K562 (cell line): Measurements from ENCODE around the gene ACACB. TPM values are rescaled to one million over a fixed set of nuclear protein-coding genes. Genes with fewer than 3 reads are reported as not detected.

Source experiments
- CHAMP1 ChIP-seq: fragments of 450-650 bp; IDR thresholded peaks from 2 replicates; pipeline ENCODE4 v1.6.1; 2016; ENCODE audit warnings: mild to moderate bottlenecking
- E2F5 ChIP-seq: sonication (generic); formaldehyde crosslinking; IDR thresholded peaks from 2 replicates; pipeline ENCODE4 v1.8.0; 2022; ENCODE audit warnings: mild to moderate bottlenecking, missing genetic modification reagents
- FOXO4 ChIP-seq: fragments of 450-650 bp; formaldehyde crosslinking; IDR thresholded peaks from 2 replicates; pipeline ENCODE4 v1.4.0; 2020; ENCODE audit warnings: mild to moderate bottlenecking, moderate library complexity
- HDAC1 ChIP-seq, 2 experiments: fragments of 450-650 bp; IDR thresholded peaks; 2 replicates each; pipeline ENCODE4 v1.6.1; 2016 to 2017; ENCODE audit warnings: inconsistent platforms in 1 of 2, mild to moderate bottlenecking in 1 of 2, moderate library complexity in 1 of 2
- HLTF ChIP-seq: fragments of 450-650 bp; IDR thresholded peaks from 2 replicates; pipeline ENCODE4 v1.6.1; 2016
- HMBOX1 ChIP-seq: sonication (generic); IDR thresholded peaks from 2 replicates; pipeline ENCODE4 v1.6.1; 2016
- MAZ ChIP-seq, 2 experiments: fragments of 450-650 bp in 1 of 2; sonication (generic) in 1 of 2; formaldehyde crosslinking; IDR thresholded peaks in 1 of 2; conservative IDR thresholded peaks in 1 of 2; 2 replicates each; pipeline versions ENCODE4 v1.4.0 to v1.5.0; 2020; ENCODE audit warnings: mild to moderate bottlenecking in 1 of 2, missing genetic modification reagents in 1 of 2
- MLX ChIP-seq, 2 experiments: fragments of 450-650 bp in 1 of 2; sonication (generic) in 1 of 2; formaldehyde crosslinking; conservative IDR thresholded peaks; 2 replicates each; pipeline versions ENCODE4 v1.4.0 to v1.8.1; 2020 to 2022; ENCODE audit warnings: mild to moderate bottlenecking in 1 of 2, missing genetic modification reagents in 1 of 2
- MYNN ChIP-seq, 2 experiments: sonication (generic); formaldehyde crosslinking in 1 of 2; IDR thresholded peaks; 2 replicates each; pipeline versions ENCODE4 v1.5.0 to v1.6.1; 2016 to 2020; ENCODE audit warnings: antibody characterized with exemption in 1 of 2, missing genetic modification reagents in 1 of 2
- NFE2 ChIP-seq: IDR thresholded peaks from 2 replicates; pipeline ENCODE4 v1.6.1; 2014; ENCODE audit warnings: antibody characterized with exemption, low read depth
- NR3C1 ChIP-seq: sonication (generic); formaldehyde crosslinking; IDR thresholded peaks from 2 replicates; pipeline ENCODE4 v1.8.1; 2022; ENCODE audit warnings: missing genetic modification reagents
- SMARCA4 ChIP-seq: fragments of 450-650 bp; IDR thresholded peaks from 2 replicates; pipeline ENCODE4 v1.6.1; 2016
- STAT5B ChIP-seq: fragments of 250-450 bp; sonication (Bioruptor Pico); IDR thresholded peaks from 2 replicates; pipeline ENCODE4 v1.8.0; 2021; ENCODE audit warnings: mild to moderate bottlenecking, inconsistent platforms
- YY1 ChIP-seq, 3 experiments: IDR thresholded peaks; 2 replicates each; pipeline ENCODE4 v1.6.1; 2011; ENCODE audit warnings: low read length in 2 of 3, mild to moderate bottlenecking in 2 of 3, moderate library complexity in 2 of 3, borderline replicate concordance in 1 of 3, control low read depth in 1 of 3, low read depth in 1 of 3; ENCODE audit not compliant: insufficient read depth in 3 of 3, insufficient replicate concordance in 2 of 3, control insufficient read depth in 1 of 3, insufficient read length in 1 of 3; ENCODE audit errors: extremely low read depth in 1 of 3
- ZNF224 ChIP-seq: sonication (generic); formaldehyde crosslinking; IDR thresholded peaks from 2 replicates; pipeline ENCODE4 v1.8.0; 2022; ENCODE audit warnings: mild to moderate bottlenecking, missing genetic modification reagents
- ZNF449 ChIP-seq: fragments of 250-450 bp; sonication (Bioruptor Pico); IDR thresholded peaks from 2 replicates; pipeline ENCODE4 v1.8.0; 2022; ENCODE audit warnings: moderate library complexity, mild to moderate bottlenecking, inconsistent platforms
- ZNF511 ChIP-seq: sonication (generic); formaldehyde crosslinking; IDR thresholded peaks from 2 replicates; pipeline ENCODE4 v1.8.0; 2022; ENCODE audit warnings: mild to moderate bottlenecking, missing genetic modification reagents
- ZNF780A ChIP-seq: fragments of 250-450 bp; sonication (Bioruptor Pico); IDR thresholded peaks from 2 replicates; pipeline ENCODE4 v1.5.0; 2021; ENCODE audit warnings: mild to moderate bottlenecking
- polyA plus RNA-seq, 8 experiments: library from polyadenylated mRNA; depleted of rRNA in 4 of 8; stranded (reverse) in 5 of 8; unstranded in 3 of 8; fragments of >200 nt; fragmentation: Nextera tagmentation in 2 of 8; fragmentation: Illumina TruSeq in 1 of 8; extraction: Ambion mirVana in 2 of 8; extraction: Trizol in 1 of 8; gene quantifications; 2 replicates each; pipeline versions ENCODE4 v1.2.1 to v1.2.3, GENCODE V29; 2011 to 2014; ENCODE audit warnings: inconsistent platforms in 1 of 8, missing spikeins in 1 of 8
- total RNA-seq, 7 experiments: library from RNA; depleted of rRNA in 6 of 7; stranded (reverse); fragments of >200 nt in 6 of 7; fragmentation: Illumina TruSeq in 2 of 7; extraction: Trizol in 2 of 7; gene quantifications; 2 replicates each; pipeline versions ENCODE4 v1.2.1 to v1.2.3, GENCODE V29; 2011 to 2021; ENCODE audit warnings: low replicate concordance in 1 of 7

Gene ACACB
- total and polyA plus RNA-seq, 9 of the 15 experiments (the other 6 are each of a cell fraction or from before 2014, with no cell fraction given), result 0.10 to 2.5 (median 0.83) TPM

GRCh38 chr12:109097435-109098182 is 18.8 kb upstream of the ACACB start, which contains the start of gene UNG (continued):
- no peak for TF ChIP-seq ZNF224 (CRISPR knock-in tag)
- no peak for TF ChIP-seq FOXO4 (CRISPR knock-in tag)
- TF ChIP-seq HMBOX1, result no peak
- TF ChIP-seq MYNN (IDR thresholded peaks at IDR 0.05), result no peak
- TF ChIP-seq MYNN (CRISPR knock-in tag; IDR thresholded peaks at IDR 0.05), result no peak
- no peak for TF ChIP-seq NFE2
- no peak for TF ChIP-seq CHAMP1
- TF ChIP-seq MLX (CRISPR knock-in tag; conservative IDR thresholded peaks at IDR 0.05), result no peak
- no peak; a peak in 1 of 4 replicates for TF ChIP-seq MAZ (CRISPR knock-in tag; conservative IDR thresholded peaks at IDR 0.05 in 1 of 2, IDR thresholded peaks at IDR 0.05 in 1 of 2)
- TF ChIP-seq E2F5 (CRISPR knock-in tag), result no peak; the same call in 1 of the 2 replicates
- peak; percentile 49 to 87 (median 81) for TF ChIP-seq YY1 (IDR thresholded peaks at IDR 0.05; ENCODE audit: borderline replicate concordance in 1 of 3, control insufficient read depth in 1 of 3, extremely low read depth in 1 of 3, insufficient read depth in 3 of 3, insufficient read length in 1 of 3, insufficient replicate concordance in 2 of 3, low read depth in 1 of 3, low read length in 2 of 3)
- no peak for TF ChIP-seq SMARCA4
- TF ChIP-seq HLTF, result no peak
- no peak for TF ChIP-seq NR3C1 (CRISPR knock-in tag)
- no peak for TF ChIP-seq ZNF780A (CRISPR knock-in tag)
- peak; percentile 97 to 100 for TF ChIP-seq HDAC1 (IDR thresholded peaks at IDR 0.05)
- no peak for TF ChIP-seq STAT5B (CRISPR knock-in tag)
- TF ChIP-seq ZNF511 (CRISPR knock-in tag), result no peak
- TF ChIP-seq ZNF449 (CRISPR knock-in tag), result no peak
